GM21723 (cell line): ENCODE measurements around the gene ANKRD12.

ENCODE experiments used
- ATAC-seq: cut with Tn5 transposase; IDR thresholded peaks from one replicate; pipeline ENCODE4 v1.9.1; 2021; ENCODE audit warnings: mild to moderate bottlenecking, moderate library complexity; ENCODE audit not compliant: unreplicated experiment

Gene ANKRD12

DNA sequence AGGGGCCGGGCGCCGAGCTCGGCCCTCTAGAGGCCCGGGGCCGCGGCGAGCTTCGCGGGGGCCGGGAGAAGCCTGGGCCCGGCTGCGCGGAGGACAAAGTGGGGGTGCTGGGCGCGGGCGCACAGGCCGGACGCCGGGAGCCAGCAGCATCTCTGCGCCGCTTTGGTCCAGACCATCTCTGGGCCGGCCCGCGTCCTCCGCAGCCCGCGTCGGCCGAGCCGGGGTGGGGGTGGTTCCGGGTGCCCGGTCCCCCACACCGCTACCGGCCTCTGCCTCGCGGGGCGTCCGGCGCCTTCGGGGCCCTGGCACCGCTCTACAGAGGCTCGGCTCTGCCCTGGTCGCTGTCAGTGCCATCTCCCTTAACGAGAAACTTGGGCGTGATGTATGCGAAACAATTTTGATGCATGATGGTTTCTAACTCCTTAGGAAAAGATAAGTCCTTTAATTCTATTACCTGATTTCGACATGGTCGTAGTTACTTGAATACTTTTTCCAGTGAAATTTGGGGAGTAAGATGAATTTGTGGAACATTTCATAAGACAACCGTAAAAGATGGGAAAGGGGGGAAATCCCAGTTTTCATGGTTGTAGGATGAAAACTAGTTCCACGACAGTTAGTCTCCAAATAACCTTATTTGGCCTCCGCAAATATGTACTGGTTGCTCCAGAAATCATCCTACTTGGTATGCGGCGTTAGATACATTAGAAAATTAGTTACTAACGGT, 198.6 kb downstream of the ANKRD12 start:
- peak; percentile 52 for ATAC-seq
